22Rv1 (cell line): ENCODE measurements around the gene PRR13.

Experiments
- CTCF ChIP-seq: fragments of 450-650 bp; IDR thresholded peaks from 2 replicates; pipeline ENCODE4 v1.5.1; 2017; ENCODE audit warnings: mild to moderate bottlenecking
- ZFX ChIP-seq: fragments of 450-650 bp; IDR thresholded peaks from 2 replicates; pipeline ENCODE4 v1.6.1; 2017; ENCODE audit warnings: antibody characterized with exemption, borderline replicate concordance

- TF ChIP-seq CTCF: no peak
- TF ChIP-seq ZFX: no peak
Observed at GRCh38 chr12:53474819-53475218, 33.3 kb downstream of the PRR13 start.
